HL-60/S4 (cell line): ENCODE results near the gene STIM1.
"Not testable (repeated sequence)": the region's sequence is repeated elsewhere in the genome, so short reads cannot be mapped to it uniquely, and the experiment has no call there.

Experiments
- in situ Hi-C: fragments of 300-500 bp; cut with MboI; formaldehyde crosslinking; loops from 2 replicates; pipeline ENCODE4 v1.14.3; 2022; ENCODE audit warnings: low sequenced_read_pairs

Gene STIM1

GRCh38 chr11:3879216-3879966 is 23.9 kb downstream of the STIM1 start:
- in situ Hi-C loops, result no loop called here

DNA sequence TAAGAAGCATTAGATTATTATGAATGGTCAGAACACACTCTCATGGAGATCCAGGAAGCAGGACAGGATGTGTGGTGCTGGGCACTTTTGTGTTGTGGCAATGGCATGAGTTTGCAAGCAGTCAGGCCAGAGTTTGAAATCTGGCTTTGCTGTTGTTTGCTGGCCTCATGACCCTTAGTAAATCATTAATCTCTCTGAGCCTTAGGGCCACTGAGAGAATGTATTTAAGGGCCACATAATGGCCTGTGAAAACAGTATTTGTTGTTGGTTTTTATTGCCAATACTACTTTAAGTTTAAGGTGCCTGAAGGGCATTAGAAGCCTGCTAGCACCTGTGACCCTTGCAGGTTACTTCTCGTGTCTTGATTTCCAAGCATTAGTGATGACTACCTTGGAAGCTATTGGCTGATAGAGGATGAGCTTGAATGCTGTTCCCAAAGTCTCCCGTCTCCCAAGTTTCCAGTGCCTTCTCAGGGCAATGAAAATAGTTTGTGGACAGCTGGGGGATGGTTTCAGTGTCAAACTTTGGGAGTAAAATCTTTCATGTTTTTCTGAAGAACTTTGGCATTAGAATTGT is 24.6 kb downstream of the STIM1 start:
- in situ Hi-C loops, result no loop called here

DNA sequence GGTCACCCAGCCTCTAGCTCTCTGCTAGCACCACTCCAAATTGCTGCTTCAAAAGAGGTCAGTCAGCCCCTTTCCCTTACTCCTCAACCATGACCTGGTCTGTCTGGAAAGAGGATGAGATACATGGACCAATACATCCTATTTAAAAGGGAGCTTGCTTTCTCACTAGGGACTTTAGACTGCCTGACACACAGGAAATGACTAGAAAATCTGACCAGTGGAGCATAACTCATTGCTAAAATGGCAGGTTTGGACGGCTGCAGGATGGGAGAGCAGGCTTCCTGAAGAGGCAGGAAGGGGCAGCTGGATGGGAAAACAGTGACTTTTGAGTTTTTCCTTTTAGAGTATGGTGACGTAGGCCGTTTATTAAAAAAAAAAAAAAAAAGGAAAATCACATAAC is 25.3 kb downstream of the STIM1 start:
- in situ Hi-C loops, result no loop called here

DNA sequence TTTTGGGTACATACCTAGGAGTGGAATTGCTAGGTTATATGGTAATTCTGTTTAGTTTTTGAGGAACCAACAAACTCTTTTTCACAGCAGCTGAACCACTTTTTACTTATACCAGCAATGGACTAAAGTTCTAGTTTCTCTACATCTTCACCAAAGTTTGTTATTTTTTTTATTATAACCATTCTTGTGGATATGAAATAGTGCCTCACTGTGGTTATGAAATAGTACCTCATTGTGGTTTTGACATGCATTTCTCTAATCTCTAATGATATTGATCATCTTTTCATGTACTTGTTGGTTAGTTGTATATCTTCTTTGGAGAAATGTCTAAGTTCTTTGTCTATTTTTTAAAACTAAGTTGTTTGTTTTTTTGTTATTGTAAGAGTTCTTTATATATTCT is 27.2 kb downstream of the STIM1 start:
- in situ Hi-C loops, result no loop called here

DNA sequence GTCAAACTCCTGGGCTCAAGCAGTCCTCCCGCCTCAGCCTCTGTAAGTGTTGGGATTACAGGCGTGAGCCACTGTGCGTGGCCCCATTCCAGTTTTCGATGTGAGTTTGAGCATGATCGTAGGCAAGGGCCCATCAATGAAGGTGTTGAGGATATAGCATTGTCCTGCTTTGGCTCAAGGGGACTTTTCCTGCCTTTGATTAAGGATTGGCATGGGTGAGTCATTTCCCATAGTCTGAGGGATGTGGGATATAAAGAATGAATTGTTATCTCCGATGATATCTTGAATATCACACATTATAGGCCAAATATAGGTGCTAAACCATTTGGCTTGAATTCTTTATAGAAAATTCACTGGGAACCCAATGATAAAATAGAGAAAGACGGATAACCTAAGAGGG is 30.4 kb downstream of the STIM1 start:
- in situ Hi-C loops, result no loop called here

GRCh38 chr11:3886985-3887384 is 31.5 kb downstream of the STIM1 start:
- in situ Hi-C loops, result no loop called here

DNA sequence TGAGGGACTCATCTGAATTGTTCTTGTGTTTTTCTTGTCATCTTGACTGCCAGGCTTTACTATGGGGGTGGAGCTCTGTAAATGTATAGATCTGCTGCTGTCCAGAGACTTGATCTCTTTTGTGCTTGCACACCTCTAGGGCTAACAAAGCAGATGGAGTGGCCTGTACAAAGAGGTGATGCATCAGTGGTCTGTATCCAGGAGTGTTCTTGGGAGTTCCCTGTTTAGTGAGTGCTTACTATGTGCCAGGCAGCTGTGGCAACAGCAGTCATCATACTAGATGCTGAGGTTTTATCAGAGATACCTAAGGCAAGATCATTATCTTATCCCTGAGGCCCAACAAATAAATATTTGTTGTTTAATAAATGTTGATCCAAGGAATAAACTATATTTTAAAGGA is 33.4 kb downstream of the STIM1 start:
- in situ Hi-C loops, result no loop called here

- in situ Hi-C loops, result no loop called here
Observed at GRCh38 chr11:3890014-3890413, 34.5 kb downstream of the STIM1 start.

GRCh38 chr11:3890806-3891205 is 35.3 kb downstream of the STIM1 start:
- in situ Hi-C loops, result no loop called here

DNA sequence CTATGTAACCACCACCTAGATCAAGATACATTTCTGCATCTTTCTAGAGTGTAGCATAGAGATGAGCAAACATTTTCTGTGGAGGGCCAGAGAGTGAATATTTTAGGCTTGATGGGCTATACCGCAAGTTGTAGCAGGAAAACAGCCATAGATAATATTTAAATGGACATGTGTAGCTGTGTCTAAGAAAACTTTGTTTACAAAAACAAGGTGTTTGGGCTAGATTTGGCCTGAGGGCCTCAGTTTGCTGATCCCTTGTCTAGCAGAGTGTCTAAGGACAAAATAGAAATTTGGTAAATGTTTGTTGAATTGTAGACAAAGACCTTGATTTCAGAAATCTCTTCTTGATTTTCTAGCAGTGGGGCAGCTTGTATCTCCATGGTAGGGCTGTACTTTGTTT is 36.3 kb downstream of the STIM1 start:
- in situ Hi-C loops, result no loop called here

DNA sequence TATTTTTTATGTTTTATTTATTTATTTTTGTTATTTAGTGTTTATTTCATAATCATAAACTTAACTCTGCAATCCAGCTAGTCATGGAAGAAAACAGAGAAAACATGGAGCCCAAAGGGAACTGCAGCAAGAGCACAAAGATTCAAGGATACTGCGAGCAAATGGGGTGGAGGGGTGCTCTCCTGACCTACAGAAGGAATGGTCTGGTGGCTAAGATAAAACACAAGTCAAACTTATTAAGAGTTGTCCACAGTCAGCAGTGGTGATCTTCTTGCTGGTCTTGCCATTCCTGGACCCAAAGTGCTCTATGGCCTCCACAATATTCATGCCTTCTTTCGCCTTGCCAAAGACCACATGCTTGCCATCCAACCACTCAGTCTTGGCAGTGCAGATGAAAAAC is 36.7 kb downstream of the STIM1 start:
- in situ Hi-C loops, result no loop called here

DNA sequence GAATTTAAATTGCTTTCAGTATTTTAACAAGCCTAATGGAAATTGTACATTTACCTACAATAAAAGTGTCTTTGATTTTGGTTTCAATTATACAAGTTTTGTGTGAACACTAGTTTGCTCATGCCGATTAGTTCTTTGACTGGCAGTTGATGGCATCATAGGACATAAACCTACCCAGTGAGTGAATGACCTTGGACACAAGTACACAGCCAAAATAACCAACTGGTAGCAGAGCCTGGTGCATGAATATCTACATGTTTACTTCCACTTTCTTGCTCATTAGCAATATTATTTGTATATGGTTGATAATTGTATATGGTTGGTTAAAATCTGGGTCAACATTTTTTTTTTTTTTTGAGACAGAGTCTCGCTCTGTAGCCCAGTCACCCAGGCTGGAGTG is 37.8 kb downstream of the STIM1 start:
- in situ Hi-C loops, result no loop called here

DNA sequence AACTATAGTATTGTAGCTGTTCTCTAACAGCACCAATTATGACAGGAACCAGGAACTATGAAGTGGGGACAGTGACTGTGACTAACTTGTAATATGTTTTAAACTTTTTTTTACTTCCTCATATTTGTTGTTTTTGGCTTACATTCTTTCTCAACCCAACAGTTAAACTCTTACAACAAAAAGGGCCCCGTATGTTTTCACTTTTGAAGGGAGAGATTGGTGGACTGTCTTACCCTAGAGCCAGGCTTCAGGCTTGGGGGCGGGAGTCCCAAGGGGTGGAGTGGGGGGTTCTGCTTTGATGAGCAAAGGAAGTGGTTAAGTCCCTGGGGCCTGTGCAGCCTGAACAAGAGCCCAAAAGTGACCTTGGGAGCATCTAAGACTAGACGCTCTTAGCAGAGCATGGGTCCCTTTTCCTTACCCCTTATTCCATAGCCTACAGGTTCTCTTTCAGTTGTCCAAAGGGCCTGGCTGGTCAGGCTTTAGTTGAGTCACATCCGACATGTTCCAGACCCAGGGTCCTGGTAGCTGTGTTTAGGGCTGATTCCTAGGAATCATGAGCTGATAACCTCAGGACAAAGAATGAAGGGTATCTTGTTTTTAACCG is 38.8 kb downstream of the STIM1 start:
- in situ Hi-C loops, result no loop called here

GRCh38 chr11:3896644-3897043 is 41.2 kb downstream of the STIM1 start:
- in situ Hi-C loops, result no loop called here

DNA sequence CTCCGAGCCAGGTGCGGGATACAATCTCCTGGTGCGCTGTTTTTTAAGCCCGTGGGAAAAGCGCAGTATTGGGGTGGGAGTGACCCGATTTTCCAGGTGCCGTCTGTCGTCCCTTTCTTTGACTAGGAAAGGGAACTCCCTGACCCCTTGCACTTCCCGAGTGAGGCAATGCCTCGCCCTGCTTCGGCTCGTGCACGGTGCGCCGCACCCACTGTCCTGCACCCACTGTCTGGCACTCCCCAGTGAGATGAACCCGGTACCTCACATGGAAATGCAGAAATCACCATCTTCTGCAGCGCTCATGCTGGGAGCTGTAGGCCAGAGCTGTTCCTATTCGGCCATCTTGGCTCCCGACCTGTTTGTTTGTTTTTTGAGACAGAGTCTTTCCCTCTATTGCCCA is 44.8 kb downstream of the STIM1 start:
- in situ Hi-C loops, result not testable (repeated sequence)

DNA sequence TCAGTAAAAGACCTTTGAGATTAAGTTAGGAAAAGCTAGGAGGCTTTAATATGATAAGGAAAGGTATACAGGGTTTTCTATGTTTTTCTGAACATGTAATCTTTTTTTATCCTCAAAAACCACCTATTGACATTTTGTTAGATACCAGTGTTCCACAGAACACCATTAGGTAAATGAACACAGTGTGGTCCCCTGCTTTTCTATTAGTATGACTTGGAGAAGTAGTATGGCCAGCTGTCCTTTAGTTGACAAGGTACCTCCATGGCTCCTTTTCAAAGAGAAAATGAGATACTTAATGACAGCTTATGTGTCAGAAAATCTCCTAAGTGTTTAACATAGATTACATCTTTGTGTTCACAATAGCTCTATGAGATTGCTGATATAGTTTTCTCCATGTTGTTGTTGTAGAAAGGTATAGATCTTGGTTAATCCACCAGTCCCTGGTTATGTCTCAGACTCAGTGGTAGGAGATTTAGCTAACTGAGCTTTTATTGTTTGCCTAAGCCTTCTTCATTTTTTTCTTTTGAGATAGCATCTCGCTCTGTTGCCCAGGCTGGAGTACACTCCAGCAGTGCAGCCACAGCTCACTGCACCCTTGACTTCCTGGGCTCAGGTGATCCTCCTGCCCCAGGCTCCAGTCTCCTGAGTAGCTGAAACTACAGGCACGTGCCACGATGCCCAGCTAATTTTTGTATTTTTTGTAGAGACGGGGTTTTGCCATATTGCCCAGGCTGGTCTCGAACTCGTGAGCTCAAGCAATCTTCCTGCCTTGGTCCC is 46.0 kb downstream of the STIM1 start:
- in situ Hi-C loops, result no loop called here

GRCh38 chr11:3902441-3902840 is 47.0 kb downstream of the STIM1 start:
- in situ Hi-C loops, result no loop called here

DNA sequence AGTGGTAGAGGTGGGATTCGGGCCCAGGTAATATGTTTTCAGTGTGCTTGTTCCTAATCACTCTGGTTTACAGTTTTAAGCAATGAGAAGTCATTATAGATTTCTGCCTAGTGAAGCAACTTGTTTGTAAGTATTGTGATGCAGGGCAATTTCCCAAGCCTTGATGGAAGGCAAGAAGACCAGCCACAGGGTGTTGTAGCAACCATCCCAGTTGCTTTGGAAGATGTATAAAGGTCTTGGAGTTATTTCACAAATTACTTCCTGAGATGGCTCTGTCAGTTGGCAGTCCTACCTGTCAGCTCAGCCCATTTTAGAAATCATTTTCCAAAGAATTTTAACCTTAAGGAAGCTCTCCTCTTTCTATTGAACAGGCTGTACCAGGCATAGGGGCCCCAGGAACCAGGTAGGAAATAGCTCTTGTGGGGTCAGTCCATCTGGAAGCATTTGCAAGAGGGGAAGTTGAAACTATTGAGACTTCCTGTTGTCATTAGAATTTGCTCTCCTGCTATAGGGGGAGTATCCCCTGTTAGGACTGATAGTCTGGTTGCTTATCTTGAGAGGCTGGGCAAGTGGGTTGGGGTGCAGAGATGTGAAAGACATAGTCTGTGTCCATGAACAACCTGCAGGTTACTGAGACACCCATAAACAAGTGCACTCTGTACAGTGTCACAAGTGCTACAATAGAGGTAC is 47.9 kb downstream of the STIM1 start:
- in situ Hi-C loops, result no loop called here

GRCh38 chr11:3904228-3904627 is 48.8 kb downstream of the STIM1 start:
- in situ Hi-C loops, result no loop called here

DNA sequence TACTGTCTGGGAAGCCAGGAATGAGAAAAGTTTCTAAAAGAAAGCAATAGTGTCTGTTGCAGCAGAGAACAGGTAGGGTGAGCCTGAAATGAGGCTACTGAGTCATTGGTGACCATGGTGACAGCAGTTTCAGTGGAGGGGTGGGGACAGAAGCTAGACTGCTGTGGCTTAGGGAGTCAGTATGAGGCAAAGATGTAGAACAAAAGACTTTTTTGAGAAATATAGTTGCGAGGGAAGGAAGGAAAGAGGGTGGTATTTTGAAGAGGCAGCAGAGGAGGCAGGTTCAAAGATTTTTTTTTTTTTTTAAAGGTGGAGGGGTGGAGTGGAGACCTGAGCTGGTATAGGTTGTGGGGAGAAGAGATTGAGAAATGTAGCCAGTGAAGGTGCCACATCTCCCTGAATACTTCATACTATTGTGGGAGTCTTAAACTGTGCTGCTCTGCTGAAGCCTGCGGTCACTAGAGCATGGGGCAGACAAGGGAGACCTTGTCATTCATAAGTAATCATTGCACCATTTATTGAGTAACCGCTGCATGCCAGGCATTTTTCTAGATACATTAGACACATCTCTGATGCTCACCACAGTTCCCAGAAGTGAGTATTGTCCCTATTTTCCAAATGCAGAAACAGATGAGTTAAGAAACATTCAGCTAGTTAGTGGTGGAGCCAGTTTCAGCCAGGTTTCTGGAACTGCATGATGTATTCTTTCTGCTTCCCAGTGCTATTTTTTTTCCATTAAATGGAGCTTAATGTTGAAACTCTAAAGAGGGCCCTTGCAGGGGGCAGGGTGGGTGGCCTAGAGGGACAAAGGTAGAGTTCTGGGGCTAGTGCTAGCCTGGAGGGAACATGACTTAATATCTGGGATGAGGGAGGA is 49.9 kb downstream of the STIM1 start:
- in situ Hi-C loops, result no loop called here
